NCI-H187 (cell line): ENCODE results near the gene FAM32A.

Experiments
- DNase-seq, 2 experiments: peaks; one replicate each; lab custom pipeline; 2025; lab: John Stamatoyannopoulos, UW

FAM32A gene

GRCh38 chr19:16202320-16203255 is 17.4 kb downstream of the FAM32A start:
- DNase-seq = no peak

GRCh38 chr19:16203256-16204004 is 18.2 kb downstream of the FAM32A start:
- no peak for DNase-seq

- no peak for DNase-seq
These were observed 18.7 kb downstream of the FAM32A start for GRCh38 chr19:16204005-16204294.

GRCh38 chr19:16205205-16206045 is 20.2 kb downstream of the FAM32A start:
- no peak for DNase-seq

GRCh38 chr19:16206046-16206605 is 20.9 kb downstream of the FAM32A start:
- DNase-seq = no peak

DNA sequence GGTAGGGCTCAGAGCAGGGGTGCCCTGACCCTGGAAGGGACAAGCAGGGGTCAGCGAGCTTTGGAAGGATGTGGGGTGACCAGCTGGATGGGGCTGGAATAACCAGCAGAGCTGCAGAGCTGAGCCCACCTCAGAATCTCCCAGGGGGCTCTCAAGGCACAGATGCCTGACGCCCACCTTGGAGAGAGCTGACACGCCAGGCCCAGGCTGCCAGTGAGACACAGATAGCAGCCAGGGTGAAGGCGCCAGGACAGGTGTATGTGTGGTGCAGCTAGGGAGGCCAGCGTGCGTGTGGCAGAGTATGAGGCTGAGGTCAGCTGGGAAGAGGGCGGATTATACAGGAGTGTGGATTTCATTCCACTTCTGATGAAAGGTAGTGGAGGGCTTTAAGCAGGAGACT is 21.4 kb downstream of the FAM32A start:
- no peak for DNase-seq

GRCh38 chr19:16207063-16207462 is 21.9 kb downstream of the FAM32A start:
- no peak for DNase-seq

DNA sequence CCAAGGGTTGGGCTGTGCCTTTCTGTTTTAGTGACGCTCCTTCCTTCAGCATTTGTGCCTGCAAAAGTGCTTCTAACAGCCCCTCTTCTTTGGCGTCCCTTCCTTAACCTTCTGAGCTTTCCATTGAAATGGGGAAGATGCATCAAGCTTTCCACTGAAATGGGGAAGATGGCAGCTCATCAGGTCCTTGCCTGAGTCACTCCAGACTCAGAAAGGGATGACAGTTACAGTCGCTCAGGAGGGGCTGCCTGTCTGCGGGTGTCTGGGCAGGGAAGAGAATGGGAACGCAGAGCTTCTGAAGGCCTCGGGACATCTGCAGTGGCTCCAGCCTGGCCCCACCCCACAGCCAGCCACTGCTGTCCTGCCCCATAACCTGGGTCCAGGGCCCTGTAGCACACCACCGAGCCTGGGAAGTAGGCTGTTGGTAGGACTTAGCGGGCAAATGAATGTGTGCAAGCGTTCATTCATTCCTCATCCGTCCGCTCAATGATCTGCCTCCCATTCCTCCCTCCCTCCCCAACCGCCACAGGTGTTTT is 22.3 kb downstream of the FAM32A start:
- DNase-seq = no peak

GRCh38 chr19:16208064-16208759 is 23.0 kb downstream of the FAM32A start:
- DNase-seq = no peak

DNA sequence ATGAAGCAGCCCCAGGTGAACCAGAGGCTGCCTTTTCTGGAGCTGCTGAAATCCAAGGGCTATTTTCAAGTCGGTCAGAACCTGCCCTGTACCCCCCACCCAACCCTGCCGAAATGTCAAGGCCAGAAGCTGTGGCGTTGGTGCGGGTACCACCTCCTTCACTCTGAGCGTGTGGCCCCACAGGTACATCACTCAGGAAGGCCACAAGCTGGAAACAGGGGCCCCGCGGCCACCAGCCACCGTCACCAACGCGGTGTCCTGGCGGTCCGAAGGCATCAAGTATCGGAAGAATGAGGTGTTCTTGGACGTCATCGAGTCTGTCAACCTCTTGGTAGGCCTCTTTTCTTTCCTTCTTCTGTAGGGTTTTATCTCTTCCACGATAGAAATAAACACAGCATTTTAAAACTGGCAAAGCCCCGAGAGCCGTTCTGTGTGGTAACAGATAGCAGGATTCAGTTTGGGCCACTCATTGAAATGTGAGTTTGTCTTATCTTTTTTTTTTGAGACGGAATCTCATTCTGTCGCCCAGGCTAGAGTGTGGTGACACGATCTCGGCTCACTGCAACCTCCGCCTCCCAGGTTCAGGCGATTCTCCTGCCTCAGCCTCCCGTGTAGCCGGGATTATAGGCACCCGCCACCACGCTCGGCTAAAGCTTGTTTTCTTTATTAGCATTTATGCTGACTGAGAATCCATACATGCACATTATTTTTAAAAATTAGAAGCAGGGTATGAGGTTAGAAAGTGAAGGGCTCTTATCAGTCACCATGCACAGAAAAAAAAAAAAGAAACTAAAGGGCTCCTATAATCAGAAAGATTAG is 23.8 kb downstream of the FAM32A start:
- DNase-seq = no peak

- no peak for DNase-seq
These were observed 25.0 kb downstream of the FAM32A start for GRCh38 chr19:16210168-16210567.

GRCh38 chr19:16213076-16213475 is 27.9 kb downstream of the FAM32A start:
- no peak for DNase-seq

DNA sequence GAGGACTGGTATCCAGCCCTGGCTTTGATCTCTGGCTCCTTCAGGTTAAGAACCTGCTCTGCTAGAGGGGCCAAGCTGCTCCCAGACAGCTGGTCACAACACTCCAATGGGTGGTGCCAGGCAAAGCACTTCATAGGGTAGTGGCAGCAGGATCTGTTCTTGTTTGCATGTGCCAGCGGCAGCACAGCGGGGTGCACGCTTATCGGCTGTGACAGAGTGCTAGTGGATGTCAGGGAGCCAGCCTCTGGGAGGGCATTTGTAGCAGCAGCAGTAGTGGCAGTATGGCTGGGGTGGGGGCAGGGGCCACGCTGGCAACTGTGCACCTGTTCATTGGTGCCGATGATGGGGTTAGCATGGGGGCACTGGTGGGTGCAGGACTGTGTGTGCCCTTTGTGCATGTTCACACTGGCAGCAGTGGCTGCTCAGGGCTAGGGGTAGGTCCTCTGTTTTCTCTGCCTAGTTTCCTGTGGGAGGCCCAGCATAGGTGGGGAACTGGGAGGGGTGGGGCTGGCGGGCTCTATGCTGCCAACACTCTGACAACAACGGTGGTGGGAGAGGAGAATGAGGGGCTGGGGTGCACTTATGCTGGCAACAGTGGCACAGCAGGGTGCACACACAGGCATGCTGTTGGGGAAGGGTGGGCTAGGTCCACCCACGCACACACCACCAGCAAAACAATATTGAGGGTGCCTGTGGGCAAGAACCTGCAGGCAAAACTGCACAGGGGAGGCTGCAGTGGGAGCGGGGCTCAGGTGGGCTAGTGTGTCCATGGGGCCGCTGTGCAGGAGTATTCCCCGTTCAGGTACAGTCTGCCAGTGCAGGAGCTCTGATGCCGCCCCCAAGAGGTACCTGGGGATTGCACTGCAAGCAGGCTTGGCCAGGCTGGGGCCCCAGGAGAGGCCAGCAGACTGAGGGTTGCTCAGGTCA is 31.8 kb downstream of the FAM32A start:
- DNase-seq = no peak

GRCh38 chr19:16217716-16218451 is 32.7 kb downstream of the FAM32A start:
- no peak for DNase-seq

DNA sequence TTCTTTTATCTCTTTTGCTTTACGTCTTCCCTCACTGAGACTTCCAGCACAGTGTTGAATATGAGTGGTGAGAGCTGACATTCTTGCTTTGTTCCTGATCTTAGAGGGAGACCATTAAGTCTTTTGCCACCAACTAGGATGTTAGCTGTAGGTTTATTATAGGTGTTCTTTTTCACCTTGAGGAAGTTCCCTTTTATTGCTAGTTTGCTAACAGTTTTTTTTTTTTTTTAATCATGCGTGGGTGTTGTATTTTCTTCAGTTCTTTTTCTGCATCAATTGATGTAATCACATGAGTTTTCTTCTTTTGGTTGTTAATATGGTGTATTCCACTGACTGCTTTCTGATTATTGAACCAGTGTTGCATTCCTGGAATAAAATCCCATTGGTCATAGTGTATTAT is 33.6 kb downstream of the FAM32A start:
- no peak for DNase-seq

- no peak for DNase-seq
These were observed 37.6 kb downstream of the FAM32A start for GRCh38 chr19:16222806-16223205.

GRCh38 chr19:16223746-16224145 is 38.5 kb downstream of the FAM32A start:
- no peak for DNase-seq

GRCh38 chr19:16224293-16225045 is 39.3 kb downstream of the FAM32A start:
- DNase-seq = no peak
